Skeletal muscle tissue (tissue), 4 donors: ENCODE measurements around the gene GPN1. TPM values are rescaled to one million over a fixed set of nuclear protein-coding genes. Genes with fewer than 3 reads are reported as not detected.
"Not testable (repeated sequence)": the region's sequence is repeated elsewhere in the genome, so short reads cannot be mapped to it uniquely, and the experiment has no call there.

Experiments used
- H3K27ac ChIP-seq: one replicate; pipeline ENCODE4 v1.7.0; 2013; ENCODE audit warnings: mild to moderate bottlenecking, low read depth, low read length, inconsistent platforms
- H3K27me3 ChIP-seq, 3 donors: one replicate each; pipeline ENCODE4 v1.7.0; 2013; ENCODE audit warnings: low read length in 3 of 3; ENCODE audit not compliant: control insufficient read depth in 3 of 3, insufficient read depth in 3 of 3
- H3K36me3 ChIP-seq, 3 donors: one replicate each; pipeline ENCODE4 v1.7.0; 2013; ENCODE audit warnings: low read length in 3 of 3; ENCODE audit not compliant: control insufficient read depth in 3 of 3, insufficient read depth in 3 of 3
- H3K4me1 ChIP-seq, 3 donors: one replicate each; pipeline ENCODE4 v1.7.0; 2013; ENCODE audit warnings: low read length in 3 of 3, mild to moderate bottlenecking in 3 of 3; ENCODE audit not compliant: control insufficient read depth in 3 of 3, insufficient read depth in 3 of 3
- H3K4me3 ChIP-seq, 3 donors: one replicate each; pipeline ENCODE4 v1.7.0; 2013; ENCODE audit warnings: low read length in 3 of 3
- H3K9ac ChIP-seq, 3 donors: one replicate each; pipeline ENCODE4 v1.7.0; 2013; ENCODE audit warnings: low read length in 3 of 3, mild to moderate bottlenecking in 3 of 3, moderate library complexity in 2 of 3, low read depth in 1 of 3
- H3K9me3 ChIP-seq, 3 donors: one replicate each; pipeline ENCODE4 v1.7.0; 2013; ENCODE audit warnings: low read length in 3 of 3; ENCODE audit not compliant: control insufficient read depth in 3 of 3
- total RNA-seq: library from RNA; depleted of rRNA; stranded (reverse); fragments of >200 nt; gene quantifications from one replicate; pipeline ENCODE4 v1.2.3, GENCODE V29; 2014
- donor health status: Osteomylitis.

The GPN1 gene
- total RNA-seq, 1 donor from 2014 or later: 30.3 TPM

GRCh38 chr2:27626323-27626722, 2.5 kb upstream of the GPN1 start:
- H3K27me3 ChIP-seq, H3K27ac ChIP-seq, H3K9me3 ChIP-seq, H3K4me3 ChIP-seq, H3K9ac ChIP-seq: not testable (repeated sequence)
- H3K36me3 ChIP-seq: peaks cover 6 to 26% (median 19%) of the 10 kb centered on the region in 3 donors
- H3K4me1 ChIP-seq: peaks cover 11 to 22% (median 14%) of the 10 kb centered on the region in 3 donors

- H3K27me3 ChIP-seq, H3K4me3 ChIP-seq, H3K27ac ChIP-seq, H3K9me3 ChIP-seq, H3K9ac ChIP-seq: not testable (repeated sequence)
- H3K36me3 ChIP-seq: peaks cover 8 to 26% (median 22%) of the 10 kb centered on the region in 3 donors
- peaks cover 11 to 22% (median 14%) of the 10 kb centered on the region in 3 donors for H3K4me1 ChIP-seq
Observed at GRCh38 chr2:27626921-27627320, 1.9 kb upstream of the GPN1 start.

GRCh38 chr2:27627963-27628766, 685 bp upstream of the GPN1 start:
- H3K9me3 ChIP-seq: no peaks in the 10 kb centered on the region
- H3K36me3 ChIP-seq: peaks cover 14 to 26% (median 23%) of the 10 kb centered on the region in 3 donors
- peak overlapping the region; percentile 94 to 98 (median 94) for H3K4me3 ChIP-seq
- no peaks in the 10 kb centered on the region for H3K27me3 ChIP-seq
- peaks cover 11 to 22% (median 14%) of the 10 kb centered on the region in 3 donors for H3K4me1 ChIP-seq
- H3K9ac ChIP-seq: peak overlapping the region; percentile 92 to 95 (median 94)
- peak overlapping the region; percentile 70 for H3K27ac ChIP-seq

- H3K9me3 ChIP-seq, H3K4me3 ChIP-seq: not testable (repeated sequence)
Observed at GRCh38 chr2:27630257-27630656, 1.4 kb downstream of the GPN1 start.

GRCh38 chr2:27634291-27634690, 5.4 kb downstream of the GPN1 start:
- Histone ChIP-seq H3K9me3 (no peaks in the 10 kb centered on the region), H3K36me3 (peaks cover 39 to 73% (median 56%) of the 10 kb centered on the region in 3 donors), H3K27ac (no peak overlapping the region)

More at GRCh38 chr2:27630257-27630656, 1.4 kb downstream of the GPN1 start:
- not testable (repeated sequence) for H3K27ac ChIP-seq, H3K27me3 ChIP-seq, H3K9ac ChIP-seq
- H3K4me1 ChIP-seq: peaks cover 11 to 22% (median 14%) of the 10 kb centered on the region in 3 donors
- peaks cover 19 to 39% (median 33%) of the 10 kb centered on the region in 3 donors for H3K36me3 ChIP-seq

GRCh38 chr2:27636766-27637165, 7.9 kb downstream of the GPN1 start:
- Histone ChIP-seq H3K4me1 (no peaks in the 10 kb centered on the region), H3K4me3 (no peak overlapping the region), H3K27me3 (no peaks in the 10 kb centered on the region), H3K9me3 (no peaks in the 10 kb centered on the region), H3K27ac (no peak overlapping the region), H3K9ac (no peak overlapping the region), H3K36me3 (peaks cover 46 to 82% (median 62%) of the 10 kb centered on the region in 3 donors)

More at GRCh38 chr2:27634291-27634690, 5.4 kb downstream of the GPN1 start:
- Histone ChIP-seq H3K9ac (no peak overlapping the region), H3K4me3 (no peak overlapping the region), H3K4me1 (peaks cover 5 to 11% (median 6%) of the 10 kb centered on the region in 3 donors), H3K27me3 (no peaks in the 10 kb centered on the region)

GRCh38 chr2:27638037-27638637, 9.3 kb downstream of the GPN1 start:
- Histone ChIP-seq H3K27me3 (no peaks in the 10 kb centered on the region), H3K4me3 (no peak overlapping the region), H3K4me1 (no peaks in the 10 kb centered on the region), H3K9ac (no peak overlapping the region), H3K27ac (no peak overlapping the region), H3K9me3 (no peaks in the 10 kb centered on the region), H3K36me3 (peaks cover 41 to 74% (median 62%) of the 10 kb centered on the region in 3 donors)

- no peak overlapping the region for H3K4me3 ChIP-seq
- H3K9me3 ChIP-seq: no peaks in the 10 kb centered on the region
- H3K27me3 ChIP-seq: no peaks in the 10 kb centered on the region
- no peaks in the 10 kb centered on the region for H3K4me1 ChIP-seq
- no peak overlapping the region for H3K27ac ChIP-seq
- H3K9ac ChIP-seq: no peak overlapping the region
- peaks cover 45 to 76% (median 60%) of the 10 kb centered on the region in 3 donors for H3K36me3 ChIP-seq
Observed at GRCh38 chr2:27638709-27639108, 9.9 kb downstream of the GPN1 start.

GRCh38 chr2:27640722-27641245, 11.9 kb downstream of the GPN1 start:
- Histone ChIP-seq H3K27ac (no peak overlapping the region), H3K4me1 (no peaks in the 10 kb centered on the region), H3K4me3 (no peak overlapping the region), H3K36me3 (peaks cover 41 to 67% (median 51%) of the 10 kb centered on the region in 3 donors), H3K9ac (no peak overlapping the region), H3K9me3 (no peaks in the 10 kb centered on the region), H3K27me3 (no peaks in the 10 kb centered on the region)

GRCh38 chr2:27645197-27645596, 16.3 kb downstream of the GPN1 start:
- Histone ChIP-seq H3K27me3 (no peaks in the 10 kb centered on the region), H3K27ac (no peak overlapping the region)

More at GRCh38 chr2:27645197-27645596, 16.3 kb downstream of the GPN1 start:
- Histone ChIP-seq H3K9me3 (no peaks in the 10 kb centered on the region), H3K4me1 (no peaks in the 10 kb centered on the region), H3K9ac (no peak overlapping the region), H3K4me3 (no peak overlapping the region), H3K36me3 (peaks cover 30 to 57% (median 56%) of the 10 kb centered on the region in 3 donors)
